ENCODE data around the gene LYPD8.
"Not testable (repeated sequence)": the region's sequence is repeated elsewhere in the genome, so short reads cannot be mapped to it uniquely, and the experiment has no call there.

Gene LYPD8, protein sequence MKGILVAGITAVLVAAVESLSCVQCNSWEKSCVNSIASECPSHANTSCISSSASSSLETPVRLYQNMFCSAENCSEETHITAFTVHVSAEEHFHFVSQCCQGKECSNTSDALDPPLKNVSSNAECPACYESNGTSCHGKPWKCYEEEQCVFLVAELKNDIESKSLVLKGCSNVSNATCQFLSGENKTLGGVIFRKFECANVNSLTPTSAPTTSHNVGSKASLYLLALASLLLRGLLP

GRCh38 chr1:248755517-248755916 lies at the start of gene LYPD8:
Gene LYPD8, minus strand, starts transcription at chr1:248755759. Its CDS starts 4,678 bp downstream, at chr1:248751081.
- no peaks in the 10 kb centered on the region for H3K4me1 ChIP-seq (ENCODE audit: control insufficient read depth, low read length)
- no peak within 1 kb of the TSS for H3K4me2 ChIP-seq (ENCODE audit: low read length)
- H3K27ac ChIP-seq (ENCODE audit: low read depth, low read length) = no peak within 1 kb of the TSS
- H3K79me2 ChIP-seq (ENCODE audit: control insufficient read depth, low read length) = no peaks in the 10 kb centered on the region
- no peaks in the 10 kb centered on the region for H3K27me3 ChIP-seq (ENCODE audit: control insufficient read depth, low read length)
- no peaks in the 10 kb centered on the region for H4K20me1 ChIP-seq (ENCODE audit: control insufficient read depth, insufficient read depth, low read depth, low read length)
- H3K36me3 ChIP-seq (ENCODE audit: control insufficient read depth, low read length) = no peaks in the 10 kb centered on the region
- H3F3A ChIP-seq (ENCODE audit: control insufficient read depth, insufficient read depth) = peaks cover 10% of the 10 kb centered on the region; the same call in 1 of the 2 replicates
- no peaks in the 10 kb centered on the region for H3K9me2 ChIP-seq (replicated peaks; ENCODE audit: control insufficient read depth, low read length)
- TF ChIP-seq EZH2phosphoT487 (IDR thresholded peaks at IDR 0.05; ENCODE audit: borderline replicate concordance, low read length) (no peak), CTCF (IDR thresholded peaks at IDR 0.05; ENCODE audit: low read depth, low read length, poor library complexity, severe bottlenecking) (no peak)
- no peak within 1 kb of the TSS for H3K4me3 ChIP-seq (ENCODE audit: low read length)
- H3K9me3 ChIP-seq (ENCODE audit: control insufficient read depth, insufficient read depth, low read length) = peaks cover 14% of the 10 kb centered on the region; the same call in 1 of the 2 replicates

GRCh38 chr1:248804771-248805681 lies 49.5 kb upstream of the LYPD8 start:
- Histone ChIP-seq H3K36me3 (ENCODE audit: control insufficient read depth, low read length) (no peaks in the 10 kb centered on the region), H3K9me3 (ENCODE audit: control insufficient read depth, insufficient read depth, low read length) (no peaks in the 10 kb centered on the region), H3F3A (ENCODE audit: control insufficient read depth, insufficient read depth) (peaks cover 12% of the 10 kb centered on the region), H4K20me1 (ENCODE audit: control insufficient read depth, insufficient read depth, low read depth, low read length) (no peaks in the 10 kb centered on the region), H3K4me3 (ENCODE audit: low read length) (peak overlapping the region; percentile 62), H3K79me2 (ENCODE audit: control insufficient read depth, low read length) (no peaks in the 10 kb centered on the region), H3K27me3 (ENCODE audit: control insufficient read depth, low read length) (no peaks in the 10 kb centered on the region), H3K9me2 (replicated peaks; ENCODE audit: control insufficient read depth, low read length) (no peaks in the 10 kb centered on the region), H3K4me2 (ENCODE audit: low read length) (peak overlapping the region; percentile 86), H3K4me1 (ENCODE audit: control insufficient read depth, low read length) (peaks cover 32% of the 10 kb centered on the region), H3K27ac (ENCODE audit: low read depth, low read length) (peak overlapping the region; percentile 81)
- TF ChIP-seq EZH2phosphoT487 (IDR thresholded peaks at IDR 0.05; ENCODE audit: borderline replicate concordance, low read length) = no peak
- no peak for TF ChIP-seq CTCF (IDR thresholded peaks at IDR 0.05; ENCODE audit: low read depth, low read length, poor library complexity, severe bottlenecking)

GRCh38 chr1:248803501-248803900 lies 47.9 kb upstream of the LYPD8 start:
- H3K27ac ChIP-seq (ENCODE audit: low read depth, low read length); H3K36me3 ChIP-seq (ENCODE audit: control insufficient read depth, low read length); H3K79me2 ChIP-seq (ENCODE audit: control insufficient read depth, low read length); H3K4me2 ChIP-seq (ENCODE audit: low read length); H3K4me3 ChIP-seq (ENCODE audit: low read length); H3K9me3 ChIP-seq (ENCODE audit: control insufficient read depth, insufficient read depth, low read length); H3K9me2 ChIP-seq (replicated peaks; ENCODE audit: control insufficient read depth, low read length); H4K20me1 ChIP-seq (ENCODE audit: control insufficient read depth, insufficient read depth, low read depth, low read length); H3K27me3 ChIP-seq (ENCODE audit: control insufficient read depth, low read length): not testable (repeated sequence)
- peaks cover 32% of the 10 kb centered on the region for H3K4me1 ChIP-seq (ENCODE audit: control insufficient read depth, low read length)
- H3F3A ChIP-seq (ENCODE audit: control insufficient read depth, insufficient read depth) = peaks cover 12% of the 10 kb centered on the region

DNA sequence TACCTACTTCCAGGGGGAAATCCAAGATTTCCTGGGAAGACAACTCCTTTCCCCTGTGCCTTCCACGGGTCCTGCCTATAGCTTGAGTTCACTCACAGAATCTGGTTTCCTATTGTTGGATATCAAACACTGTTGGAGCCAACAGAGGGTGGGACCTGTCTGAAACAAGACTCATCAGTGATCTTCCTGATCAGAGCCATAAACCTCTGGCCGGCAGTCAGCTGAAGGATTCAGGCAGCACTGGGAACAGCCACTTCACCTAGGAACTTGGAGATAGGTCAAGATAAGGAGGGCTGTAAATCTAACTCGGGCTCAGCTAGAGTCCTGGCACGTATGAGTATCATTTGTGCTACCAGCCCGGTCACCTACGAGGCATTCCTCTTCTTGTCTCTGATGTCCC lies 46.9 kb upstream of the LYPD8 start:
- Histone ChIP-seq H4K20me1 (ENCODE audit: control insufficient read depth, insufficient read depth, low read depth, low read length) (no peaks in the 10 kb centered on the region), H3K27ac (ENCODE audit: low read depth, low read length) (no peak overlapping the region), H3K27me3 (ENCODE audit: control insufficient read depth, low read length) (peaks cover 3% of the 10 kb centered on the region; the same call in 1 of the 2 replicates), H3K9me3 (ENCODE audit: control insufficient read depth, insufficient read depth, low read length) (no peaks in the 10 kb centered on the region), H3K79me2 (ENCODE audit: control insufficient read depth, low read length) (no peaks in the 10 kb centered on the region), H3K36me3 (ENCODE audit: control insufficient read depth, low read length) (no peaks in the 10 kb centered on the region), H3F3A (ENCODE audit: control insufficient read depth, insufficient read depth) (peaks cover 12% of the 10 kb centered on the region), H3K4me1 (ENCODE audit: control insufficient read depth, low read length) (peaks cover 32% of the 10 kb centered on the region), H3K4me3 (ENCODE audit: low read length) (no peak overlapping the region), H3K4me2 (ENCODE audit: low read length) (no peak overlapping the region), H3K9me2 (replicated peaks; ENCODE audit: control insufficient read depth, low read length) (no peaks in the 10 kb centered on the region)
- TF ChIP-seq EZH2phosphoT487 (IDR thresholded peaks at IDR 0.05; ENCODE audit: borderline replicate concordance, low read length) = no peak
- TF ChIP-seq CTCF (IDR thresholded peaks at IDR 0.05; ENCODE audit: low read depth, low read length, poor library complexity, severe bottlenecking) = no peak

Measured in DOHH2 (cell line).